GM12873 (cell line): ENCODE measurements around the gene PPP1CA.
A peak's percentile ranks its signal among the peaks of the same experiment; 100 is the strongest.

ENCODE experiments used
- CTCF ChIP-seq: IDR thresholded peaks from 2 replicates; pipeline ENCODE4 v1.5.1; 2012; ENCODE audit warnings: low read depth, mild to moderate bottlenecking, moderate library complexity, low read length, control low read depth; ENCODE audit not compliant: insufficient read depth; ENCODE audit errors: missing control alignments

The PPP1CA gene

GRCh38 chr11:67357831-67358670 lies 43.6 kb downstream of the PPP1CA start:
- no peak for TF ChIP-seq CTCF

GRCh38 chr11:67356864-67357561 lies 44.6 kb downstream of the PPP1CA start:
- peak; percentile 96 for TF ChIP-seq CTCF

- TF ChIP-seq CTCF = no peak
Observed at GRCh38 chr11:67356387-67356863, 45.2 kb downstream of the PPP1CA start.

GRCh38 chr11:67355794-67356386 lies 45.8 kb downstream of the PPP1CA start:
- TF ChIP-seq CTCF = no peak

GRCh38 chr11:67355023-67355793 lies 46.5 kb downstream of the PPP1CA start:
- TF ChIP-seq CTCF = no peak

GRCh38 chr11:67354075-67355022 lies 47.3 kb downstream of the PPP1CA start:
- TF ChIP-seq CTCF = no peak
